Kidney (tissue), 14 donors: ENCODE results near the gene HCFC2. TPM values are rescaled to one million over a fixed set of nuclear protein-coding genes. Genes with fewer than 3 reads are reported as not detected.

Experiments used
- DNase-seq, 5 donors: peaks; one replicate each; pipeline ENCODE4 v3.0.0-alpha.2; 2013 to 2020
- FAIRE-seq: peaks from 2 replicates; lab custom pipeline; 2012; peaks lifted over from hg19 to GRCh38; lab: Jason Lieb, UNC
- H3K27ac ChIP-seq, 2 donors: one replicate each; pipeline ENCODE4 v1.7.0; 2013; ENCODE audit warnings: low read depth in 2 of 2, low read length in 2 of 2, inconsistent platforms in 1 of 2
- H3K27me3 ChIP-seq: one replicate; pipeline ENCODE4 v1.7.1; 2013; ENCODE audit warnings: low read length, inconsistent platforms; ENCODE audit not compliant: control insufficient read depth, insufficient read depth
- H3K36me3 ChIP-seq, 3 donors: one replicate each; pipeline versions ENCODE4 v1.7.0 to v1.7.1; 2013; ENCODE audit warnings: low read length in 3 of 3, control low read depth in 1 of 3, inconsistent platforms in 1 of 3; ENCODE audit not compliant: insufficient read depth in 3 of 3, control insufficient read depth in 2 of 3
- H3K4me1 ChIP-seq, 3 donors: one replicate each; pipeline versions ENCODE4 v1.7.0 to v1.7.1; 2013; ENCODE audit warnings: low read length in 3 of 3, inconsistent platforms in 1 of 3, low read depth in 1 of 3; ENCODE audit not compliant: control insufficient read depth in 2 of 3, insufficient read depth in 2 of 3
- H3K4me3 ChIP-seq, 3 donors: one replicate each; pipeline versions ENCODE4 v1.7.0 to v1.8.1; 2013; ENCODE audit warnings: low read length in 3 of 3, control low read depth in 1 of 3, inconsistent platforms in 1 of 3
- H3K9ac ChIP-seq, 3 donors: one replicate each; pipeline versions ENCODE4 v1.7.0 to v1.7.1; 2013; ENCODE audit warnings: low read length in 3 of 3, control low read depth in 1 of 3, inconsistent platforms in 1 of 3
- H3K9me3 ChIP-seq, 3 donors: one replicate each; pipeline versions ENCODE4 v1.7.0 to v1.7.1; 2013; ENCODE audit warnings: low read length in 3 of 3, control low read depth in 1 of 3, inconsistent platforms in 1 of 3; ENCODE audit not compliant: control insufficient read depth in 2 of 3, insufficient read depth in 1 of 3
- intact Hi-C: fragments of 100-400 bp; cut with DNase I; formaldehyde crosslinking; loops from one replicate; pipeline ENCODE4 v1.11.1; 2022
- polyA plus RNA-seq: library from polyadenylated mRNA; stranded (reverse); fragments of 350-450 nt; fragmentation: Illumina TruSeq; extraction: RNeasy Lipid Tissue Mini Kit (QIAGEN cat#74804); gene quantifications from one replicate; pipeline ENCODE4 v1.2.3, GENCODE V29; 2014; ENCODE audit warnings: low read depth, low replicate concordance; ENCODE audit not compliant: insufficient read depth
- total RNA-seq: library from RNA; stranded (reverse); fragmentation: NEBNext Ultra II Directional; extraction: Animal tissue kit (Norgen Biotek cat#: 25700); gene quantifications from one replicate; pipeline ENCODE4 v1.2.1, GENCODE V29; 2021
- TF ChIP-seq, protein P1 (sequence below): IDR thresholded peaks from 3 replicates; pipeline ENCODE4 v1.5.1; 2012; ENCODE audit warnings: mild to moderate bottlenecking, moderate library complexity, borderline replicate concordance; ENCODE audit not compliant: insufficient read depth; ENCODE audit errors: extremely low read depth
- donor health status: control.
- donor health status: control.
- donor health status: control.
- donor health status: control.
- donor health status: control.
- donor health status: DM: yes; HTN: yes; CAD: no.
- donor health status: Normal renal cell carcinoma (clear cell type).

Gene HCFC2
- total and polyA plus RNA-seq, 2 donors from 2014 or later, result 6.0 to 18.1 TPM

DNA sequence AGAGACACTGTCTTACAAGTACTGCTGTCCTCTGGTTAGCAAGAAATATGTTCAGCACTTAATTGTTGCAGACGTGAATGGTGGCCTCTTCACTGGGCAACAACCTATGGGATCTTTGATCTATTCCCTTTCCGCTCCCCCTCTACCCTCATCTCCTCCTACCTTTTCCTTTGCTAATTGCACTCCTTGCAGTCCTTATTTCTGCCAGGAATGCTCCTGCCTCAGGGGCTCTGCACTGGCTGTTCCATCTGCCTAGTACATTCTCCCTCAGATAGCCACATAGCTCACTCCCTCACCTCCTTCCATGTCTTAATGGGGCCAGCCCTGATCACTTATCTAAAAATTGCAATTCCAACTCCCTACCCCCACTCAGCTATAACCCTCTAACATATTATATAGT lies 78.2 kb downstream of the HCFC2 start:
- FAIRE-seq (no peak), DNase-seq (no peak)
- H3K9me3 ChIP-seq, result no peaks in the 10 kb centered on the region
- H3K4me1 ChIP-seq, result peaks cover 0 to 7% (median 3%) of the 10 kb centered on the region in 3 donors
- H3K36me3 ChIP-seq, result no peaks in the 10 kb centered on the region
- no peak overlapping the region for H3K27ac ChIP-seq
- no peaks in the 10 kb centered on the region for H3K27me3 ChIP-seq
- H3K4me3 ChIP-seq, result no peak overlapping the region
- intact Hi-C loops, result no loop called here
- TF ChIP-seq, protein P1, sequence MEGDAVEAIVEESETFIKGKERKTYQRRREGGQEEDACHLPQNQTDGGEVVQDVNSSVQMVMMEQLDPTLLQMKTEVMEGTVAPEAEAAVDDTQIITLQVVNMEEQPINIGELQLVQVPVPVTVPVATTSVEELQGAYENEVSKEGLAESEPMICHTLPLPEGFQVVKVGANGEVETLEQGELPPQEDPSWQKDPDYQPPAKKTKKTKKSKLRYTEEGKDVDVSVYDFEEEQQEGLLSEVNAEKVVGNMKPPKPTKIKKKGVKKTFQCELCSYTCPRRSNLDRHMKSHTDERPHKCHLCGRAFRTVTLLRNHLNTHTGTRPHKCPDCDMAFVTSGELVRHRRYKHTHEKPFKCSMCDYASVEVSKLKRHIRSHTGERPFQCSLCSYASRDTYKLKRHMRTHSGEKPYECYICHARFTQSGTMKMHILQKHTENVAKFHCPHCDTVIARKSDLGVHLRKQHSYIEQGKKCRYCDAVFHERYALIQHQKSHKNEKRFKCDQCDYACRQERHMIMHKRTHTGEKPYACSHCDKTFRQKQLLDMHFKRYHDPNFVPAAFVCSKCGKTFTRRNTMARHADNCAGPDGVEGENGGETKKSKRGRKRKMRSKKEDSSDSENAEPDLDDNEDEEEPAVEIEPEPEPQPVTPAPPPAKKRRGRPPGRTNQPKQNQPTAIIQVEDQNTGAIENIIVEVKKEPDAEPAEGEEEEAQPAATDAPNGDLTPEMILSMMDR, result no peak
- no peak overlapping the region for H3K9ac ChIP-seq

DNA sequence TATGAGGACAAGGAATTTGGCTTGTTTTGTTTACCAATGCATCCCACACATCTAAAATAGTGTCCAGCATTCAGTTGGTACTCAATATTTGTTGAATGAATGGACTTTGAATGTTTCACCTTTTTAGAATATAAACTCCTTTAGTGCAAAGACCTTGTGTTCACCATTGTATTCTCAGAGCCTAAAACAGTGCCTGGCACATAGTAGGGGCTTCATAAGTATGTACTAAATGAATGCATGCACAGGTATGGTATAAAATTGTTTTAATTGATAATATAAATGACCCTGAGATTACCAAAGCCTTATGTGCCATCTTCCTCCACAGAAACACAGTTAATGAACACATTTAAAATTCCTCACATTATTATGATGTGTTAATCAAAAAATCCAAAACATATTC lies 78.7 kb downstream of the HCFC2 start:
- H3K27me3 ChIP-seq, result no peaks in the 10 kb centered on the region
- H3K36me3 ChIP-seq, result no peaks in the 10 kb centered on the region
- no peak overlapping the region for H3K27ac ChIP-seq
- no peak overlapping the region for H3K4me3 ChIP-seq
- H3K4me1 ChIP-seq, result peaks cover 0 to 7% (median 3%) of the 10 kb centered on the region in 3 donors
- intact Hi-C loops, result no loop called here
- no peak for FAIRE-seq
- TF ChIP-seq, protein P1, result no peak
- DNase-seq, result no peak
- no peak overlapping the region for H3K9ac ChIP-seq
- H3K9me3 ChIP-seq, result no peaks in the 10 kb centered on the region

DNA sequence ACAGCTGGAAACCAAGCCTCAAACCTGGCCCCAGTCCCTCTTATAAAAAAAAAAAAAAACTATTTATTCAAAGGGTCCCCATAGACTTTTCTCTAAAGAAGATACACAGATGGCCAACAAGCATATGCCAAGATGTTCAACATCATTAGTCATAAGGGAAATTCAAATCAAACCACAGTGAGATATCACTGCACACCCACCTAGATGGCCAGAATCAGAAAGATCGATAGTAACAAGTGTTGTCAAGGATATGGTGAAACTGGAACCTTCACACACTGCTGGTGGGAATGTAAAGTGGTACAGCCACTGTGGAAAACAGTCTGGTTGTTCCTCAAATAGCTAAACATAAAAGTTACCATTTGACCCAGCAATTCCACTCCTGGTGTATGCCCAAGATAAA lies 79.6 kb downstream of the HCFC2 start:
- no peak overlapping the region for H3K9ac ChIP-seq
- no peaks in the 10 kb centered on the region for H3K36me3 ChIP-seq
- intact Hi-C loops, result no loop called here
- FAIRE-seq (no peak), DNase-seq (no peak)
- TF ChIP-seq, protein P1, result no peak
- no peaks in the 10 kb centered on the region for H3K27me3 ChIP-seq
- no peak overlapping the region for H3K27ac ChIP-seq
- H3K4me1 ChIP-seq, result peaks cover 0 to under 1% (median 0%) of the 10 kb centered on the region in 3 donors
- no peaks in the 10 kb centered on the region for H3K9me3 ChIP-seq
- H3K4me3 ChIP-seq, result no peak overlapping the region

DNA sequence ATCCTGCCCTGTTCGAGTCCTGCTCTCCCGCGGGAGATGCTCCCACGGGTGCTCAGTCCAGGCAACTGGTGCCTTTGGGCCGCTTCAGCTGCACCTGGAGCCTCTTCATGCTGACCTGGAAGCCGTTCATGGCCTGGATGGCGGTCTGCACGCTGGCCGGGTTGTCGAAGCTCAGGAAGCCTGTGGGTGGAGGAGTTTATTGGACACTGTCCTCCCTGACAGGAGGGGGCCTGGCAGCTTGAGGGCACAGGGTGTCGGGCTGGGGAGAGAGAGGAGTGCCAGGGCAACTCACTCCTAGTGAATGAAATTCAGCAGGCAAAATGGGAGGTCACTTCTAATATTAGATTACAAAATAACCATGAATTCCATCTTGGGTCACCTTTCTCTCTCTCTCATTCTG lies 83.0 kb downstream of the HCFC2 start:
- DNase-seq (no peak), FAIRE-seq (no peak)
- intact Hi-C loops, result no loop called here
- no peaks in the 10 kb centered on the region for H3K27me3 ChIP-seq
- H3K4me3 ChIP-seq, result no peak overlapping the region
- H3K27ac ChIP-seq, result no peak overlapping the region
- TF ChIP-seq, protein P1, result no peak
- no peaks in the 10 kb centered on the region for H3K36me3 ChIP-seq
- no peaks in the 10 kb centered on the region for H3K9me3 ChIP-seq
- no peak overlapping the region for H3K9ac ChIP-seq
- H3K4me1 ChIP-seq, result no peaks in the 10 kb centered on the region
